HCT116 (cell line): Measurements from ENCODE around the gene FARP1. TPM values are rescaled to one million over a fixed set of nuclear protein-coding genes. Genes with fewer than 3 reads are reported as not detected.

Source experiments
- ATAC-seq: fragments of 200-7000 bp; cut with Tn5 transposase; 2 replicates; pipeline ENCODE4 v1.9.1; 2020; ENCODE audit warnings: mild to moderate bottlenecking, moderate library complexity
- BruUV-seq: library from RNA; stranded (reverse); fragments of 400-500 nt; replicated peaks from 2 replicates; lab custom pipeline; 2021; lab: Mats Ljungman, UMichigan
- CTCF ChIA-PET: fragments of 300-600 bp; sonication (Branson Sonifier 250); formaldehyde crosslinking; loops from one replicate; lab custom pipeline; 2021; ENCODE audit warnings: antibody characterized with exemption; lab: Charles Lee
- POLR2A ChIA-PET: fragments of 300-600, 350-600 bp; sonication (Branson Sonifier 250); formaldehyde crosslinking; loops from one replicate; lab custom pipeline; 2021; ENCODE audit warnings: antibody characterized with exemption; lab: Charles Lee
- RAD21 ChIA-PET, 2 experiments: fragments of 300-600 bp; sonication (Branson Sonifier 250); formaldehyde crosslinking; loops; one replicate each; lab custom pipeline; 2023; ENCODE audit warnings: low total read pairs in 2 of 2; ENCODE audit not compliant: uncharacterized antibody in 2 of 2, unreplicated experiment in 2 of 2, low non-redundant PET in 1 of 2; lab: Charles Lee
- DNase-seq: peaks from one replicate; pipeline ENCODE4 v3.0.0-alpha.2; 2010; ENCODE audit warnings: low read depth, low spot score
- H2AFZ ChIP-seq: fragments of 200-600 bp; shearing (Covaris generic), sonication (generic); 2 replicates; pipeline ENCODE4 v1.6.1; 2017; ENCODE audit warnings: low read depth, mixed run types, mixed read lengths, antibody characterized with exemption, low read length; ENCODE audit not compliant: poor library complexity, severe bottlenecking
- H3K27ac ChIP-seq: 2 replicates; pipeline ENCODE4 v1.5.1; 2012; ENCODE audit warnings: low read depth, low read length
- H3K27me3 ChIP-seq: fragments of 200-600 bp; sonication (generic); 2 replicates; pipeline ENCODE4 v1.6.1; 2016; ENCODE audit warnings: mixed run types, low read length, mixed read lengths; ENCODE audit not compliant: insufficient read depth
- H3K36me3 ChIP-seq, 2 experiments: fragments of 200-500 bp in 1 of 2; fragments of 200-600 bp in 1 of 2; sonication (Bioruptor generic) in 1 of 2; sonication (generic) in 1 of 2; 2 replicates each; pipeline versions ENCODE4 v1.5.1 to v1.6.1; 2014 to 2016; ENCODE audit warnings: low read length in 2 of 2, inconsistent platforms in 1 of 2, mixed read lengths in 1 of 2, mixed run types in 1 of 2; ENCODE audit not compliant: insufficient read depth in 2 of 2, control insufficient read depth in 1 of 2
- H3K4me1 ChIP-seq, 2 experiments: fragments of 200-600 bp in 1 of 2; sonication (generic) in 1 of 2; 2 replicates each; pipeline versions ENCODE4 v1.5.1 to v1.6.1; 2012 to 2017; ENCODE audit warnings: low read length in 2 of 2, inconsistent platforms in 1 of 2, mild to moderate bottlenecking in 1 of 2, mixed read lengths in 1 of 2, mixed run types in 1 of 2, moderate library complexity in 1 of 2; ENCODE audit not compliant: insufficient read depth in 2 of 2, control insufficient read depth in 1 of 2
- H3K4me2 ChIP-seq: fragments of 200-600 bp; sonication (generic); 2 replicates; pipeline ENCODE4 v1.6.1; 2017; ENCODE audit warnings: mixed run types, low read length, mixed read lengths
- H3K4me3 ChIP-seq, 2 experiments: fragments of 200-600 bp in 1 of 2; sonication (generic) in 1 of 2; replicated peaks in 1 of 2; 2 replicates each; pipeline ENCODE4 v1.5.1; 2011 to 2016; ENCODE audit warnings: low read length in 2 of 2, control low read depth in 1 of 2, low read depth in 1 of 2, mild to moderate bottlenecking in 1 of 2, mixed read lengths in 1 of 2, mixed run types in 1 of 2
- H3K79me2 ChIP-seq: fragments of 200-600 bp; sonication (generic); 2 replicates; pipeline ENCODE4 v1.6.1; 2017; ENCODE audit warnings: mild to moderate bottlenecking, mixed run types, low read length, moderate library complexity, mixed read lengths; ENCODE audit not compliant: insufficient read depth
- H3K9ac ChIP-seq: fragments of 200-600 bp; sonication (generic); 2 replicates; pipeline ENCODE4 v1.6.1; 2016; ENCODE audit warnings: low read length, mixed read lengths
- H3K9me2 ChIP-seq: fragments of 200-600 bp; sonication (generic), shearing (Covaris generic); 2 replicates; pipeline ENCODE4 v1.6.1; 2017; ENCODE audit warnings: mixed run types, mild to moderate bottlenecking, moderate library complexity; ENCODE audit not compliant: insufficient read depth
- H3K9me3 ChIP-seq, 2 experiments: fragments of 200-500 bp in 1 of 2; fragments of 200-600 bp in 1 of 2; sonication (Bioruptor generic) in 1 of 2; sonication (generic) in 1 of 2; 2 replicates each; pipeline ENCODE4 v1.6.1; 2014 to 2017; ENCODE audit warnings: low read length in 2 of 2, mixed read lengths in 2 of 2, inconsistent platforms in 1 of 2, low read depth in 1 of 2, mild to moderate bottlenecking in 1 of 2, mixed run types in 1 of 2, moderate library complexity in 1 of 2; ENCODE audit not compliant: control insufficient read depth in 1 of 2, insufficient read depth in 1 of 2
- H4K20me1 ChIP-seq: fragments of 200-600 bp; sonication (generic), shearing (Covaris generic); 2 replicates; pipeline ENCODE4 v1.6.1; 2017; ENCODE audit warnings: mixed run types, mild to moderate bottlenecking, moderate library complexity; ENCODE audit not compliant: insufficient read depth
- ATF3 ChIP-seq: IDR thresholded peaks from 2 replicates; pipeline ENCODE4 v1.6.1; 2012
- CEBPB ChIP-seq: IDR thresholded peaks from 2 replicates; pipeline ENCODE4 v1.6.1; 2012; ENCODE audit warnings: low read depth
- CTCF ChIP-seq, 3 experiments: fragments of 200-600 bp in 1 of 3; sonication (generic) in 1 of 3; IDR thresholded peaks in 2 of 3; conservative IDR thresholded peaks in 1 of 3; 2 replicates each; pipeline ENCODE4 v1.5.1; 2012 to 2017; ENCODE audit warnings: low read depth in 2 of 3, low read length in 2 of 3, antibody characterized with exemption in 1 of 3, borderline replicate concordance in 1 of 3, control low read depth in 1 of 3, mild to moderate bottlenecking in 1 of 3, mixed read lengths in 1 of 3, mixed run types in 1 of 3, moderate library complexity in 1 of 3; ENCODE audit not compliant: insufficient read depth in 1 of 3
- EGR1 ChIP-seq: IDR thresholded peaks from 2 replicates; pipeline ENCODE4 v1.6.1; 2012; ENCODE audit warnings: low read depth
- ELF1 ChIP-seq: IDR thresholded peaks from 2 replicates; pipeline ENCODE4 v1.6.1; 2012; ENCODE audit warnings: low read depth, borderline replicate concordance
- EZH2 ChIP-seq: fragments of 200-600 bp; sonication (generic); IDR thresholded peaks from 2 replicates; pipeline ENCODE4 v1.6.1; 2017; ENCODE audit warnings: antibody characterized with exemption, mixed run types
- EZH2phosphoT487 ChIP-seq: fragments of 200-600 bp; IDR thresholded peaks from 2 replicates; pipeline ENCODE4 v1.6.1; 2018; ENCODE audit warnings: antibody characterized with exemption, borderline replicate concordance
- POLR2A ChIP-seq: IDR thresholded peaks from 2 replicates; pipeline ENCODE4 v1.7.0; 2011; ENCODE audit warnings: borderline replicate concordance; ENCODE audit not compliant: insufficient read depth, insufficient read length; ENCODE audit errors: extremely low read depth
- RAD21 ChIP-seq: IDR thresholded peaks from 2 replicates; pipeline ENCODE4 v1.6.1; 2012; ENCODE audit warnings: low read depth, mild to moderate bottlenecking
- REST ChIP-seq: IDR thresholded peaks from 2 replicates; pipeline ENCODE4 v1.6.1; 2012; ENCODE audit warnings: low read depth
- SIN3A ChIP-seq: IDR thresholded peaks from 2 replicates; pipeline ENCODE4 v1.6.1; 2012; ENCODE audit warnings: low read depth
- SRF ChIP-seq: IDR thresholded peaks from 2 replicates; pipeline ENCODE4 v1.6.1; 2012; ENCODE audit warnings: low read depth
- YY1 ChIP-seq: IDR thresholded peaks from 2 replicates; pipeline ENCODE4 v1.6.1; 2011; ENCODE audit warnings: low read length, low read depth, moderate library complexity, mild to moderate bottlenecking; ENCODE audit not compliant: insufficient replicate concordance; ENCODE audit errors: extremely low read depth
- ZFX ChIP-seq: fragments of 450-650 bp; IDR thresholded peaks from 2 replicates; pipeline ENCODE4 v1.6.1; 2017
- ZNF274 ChIP-seq: fragments of 200-500 bp; sonication (Bioruptor generic); IDR thresholded peaks from 2 replicates; pipeline ENCODE4 v1.6.1; 2014; ENCODE audit warnings: mild to moderate bottlenecking, low read depth, low read length, inconsistent platforms
- intact Hi-C: fragments of 100-400 bp; cut with micrococcal nuclease; formaldehyde crosslinking; loops from 2 replicates; pipeline ENCODE4 v1.10.0; 2022
- total RNA-seq: library from RNA; stranded (reverse); gene quantifications from one replicate; pipeline ENCODE4 v1.2.1, GENCODE V29; 2021; ENCODE audit not compliant: unreplicated experiment

Gene FARP1
- total RNA-seq, 1 experiment from 2014 or later: 30.5 TPM

GRCh38 chr13:98390086-98390715 lies 247.3 kb downstream of the FARP1 start:
- intact Hi-C loops: no loop called here
- ChIA-PET CTCF (no interaction called here), RAD21 (no interaction called here), POLR2A (no interaction called here)
- H3K9ac ChIP-seq: no peak overlapping the region
- H4K20me1 ChIP-seq: no peaks in the 10 kb centered on the region
- H3K27me3 ChIP-seq: no peaks in the 10 kb centered on the region
- H3K36me3 ChIP-seq: no peaks in the 10 kb centered on the region
- no peak overlapping the region for H3K4me3 ChIP-seq
- H3K4me1 ChIP-seq: no peaks in the 10 kb centered on the region
- H3K9me3 ChIP-seq: no peaks in the 10 kb centered on the region
- H3K27ac ChIP-seq: no peak overlapping the region
- TF ChIP-seq EZH2 (no peak), EZH2phosphoT487 (no peak), RAD21 (no peak), ZNF274 (no peak), YY1 (no peak), EGR1 (no peak)
- DNase-seq: no peak
- no peak overlapping the region for H3K4me2 ChIP-seq
- no TSS peak for BruUV-seq
- no peak for ATAC-seq
- no peaks in the 10 kb centered on the region for H3K9me2 ChIP-seq
- no peak overlapping the region for H2AFZ ChIP-seq
- H3K79me2 ChIP-seq: no peaks in the 10 kb centered on the region

GRCh38 chr13:98393873-98394272 lies 251.0 kb downstream of the FARP1 start:
- no peak overlapping the region for H3K27ac ChIP-seq
- no peak for DNase-seq
- no peaks in the 10 kb centered on the region for H3K79me2 ChIP-seq
- H2AFZ ChIP-seq: no peak overlapping the region
- H3K9ac ChIP-seq: no peak overlapping the region
- H3K27me3 ChIP-seq: no peaks in the 10 kb centered on the region
- H3K36me3 ChIP-seq: no peaks in the 10 kb centered on the region; a peak in 1 of 4 replicates
- no peak overlapping the region for H3K4me2 ChIP-seq
- H3K4me3 ChIP-seq: no peak overlapping the region
- H3K9me2 ChIP-seq: no peaks in the 10 kb centered on the region
- intact Hi-C loops: no loop called here
- ChIA-PET RAD21 (no interaction called here), CTCF (no interaction called here), POLR2A (no interaction called here)
- no peak for ATAC-seq
- H3K4me1 ChIP-seq: no peaks in the 10 kb centered on the region
- no TSS peak for BruUV-seq
- no peaks in the 10 kb centered on the region for H4K20me1 ChIP-seq
- no peaks in the 10 kb centered on the region for H3K9me3 ChIP-seq
- TF ChIP-seq CTCF (IDR thresholded peaks at IDR 0.05 in 2 of 3, conservative IDR thresholded peaks at IDR 0.05 in 1 of 3; ENCODE audit: borderline replicate concordance in 1 of 3, insufficient read depth in 1 of 3, low read depth in 2 of 3, low read length in 2 of 3) (no peak), ZNF274 (no peak), SIN3A (no peak), ATF3 (no peak), ZFX (no peak), EGR1 (no peak), CEBPB (no peak), REST (no peak), SRF (no peak), EZH2phosphoT487 (no peak), RAD21 (no peak), ELF1 (no peak), POLR2A (no peak)
